Large intestine (tissue), 3 donors: Measurements from ENCODE around the gene PARD3. TPM values are rescaled to one million over a fixed set of nuclear protein-coding genes. Genes with fewer than 3 reads are reported as not detected.

Experiments used
- DNase-seq, 2 donors: peaks; one replicate each; pipeline versions ENCODE4 v3.0.0 to v3.0.0-alpha.2; 2013
- H3K27ac ChIP-seq: one replicate; pipeline ENCODE4 v1.5.1; 2013; ENCODE audit warnings: low read length
- H3K27me3 ChIP-seq: 2 replicates; pipeline ENCODE4 v1.6.1; 2013; ENCODE audit warnings: low read length; ENCODE audit not compliant: control insufficient read depth, insufficient read depth
- H3K36me3 ChIP-seq: 2 replicates; pipeline ENCODE4 v1.6.1; 2013; ENCODE audit warnings: low read length; ENCODE audit not compliant: control insufficient read depth, insufficient read depth
- H3K4me1 ChIP-seq: one replicate; pipeline ENCODE4 v1.6.1; 2013; ENCODE audit warnings: low read length; ENCODE audit not compliant: control insufficient read depth, insufficient read depth
- H3K4me3 ChIP-seq: one replicate; pipeline ENCODE4 v1.5.1; 2013; ENCODE audit warnings: low read length
- H3K9me3 ChIP-seq: one replicate; pipeline ENCODE4 v1.6.1; 2013; ENCODE audit warnings: mild to moderate bottlenecking, low read depth, low read length, moderate library complexity; ENCODE audit not compliant: control insufficient read depth
- WGBS: methylation state at CpG from one replicate; pipeline ENCODE4 v1.1.5; 2013; ENCODE audit warnings: low lambda C conversion rate; ENCODE audit not compliant: insufficient coverage; 5-methylcytosine and 5-hydroxymethylcytosine counted together
- polyA plus RNA-seq: library from polyadenylated mRNA; unstranded; fragments of 120-200 nt; gene quantifications from one replicate; pipeline ENCODE4 v1.2.1, GENCODE V29; 2013

Gene PARD3
- polyA plus RNA-seq, 1 donor: 25.5 TPM

GRCh38 chr10:34179280-34179679 lies 635.8 kb downstream of the PARD3 start:
- no peak for DNase-seq
- no peaks in the 10 kb centered on the region for H3K9me3 ChIP-seq
- no peaks in the 10 kb centered on the region for H3K27me3 ChIP-seq
- no peaks in the 10 kb centered on the region for H3K4me1 ChIP-seq
- H3K4me3 ChIP-seq: no peak overlapping the region
- no peaks in the 10 kb centered on the region for H3K36me3 ChIP-seq
- 73% methylated on average over 2 of the region's 3 CpGs for WGBS
- H3K27ac ChIP-seq: no peak overlapping the region

- Histone ChIP-seq H3K27me3 (no peaks in the 10 kb centered on the region), H3K27ac (no peak overlapping the region), H3K4me3 (no peak overlapping the region), H3K9me3 (no peaks in the 10 kb centered on the region), H3K36me3 (no peaks in the 10 kb centered on the region), H3K4me1 (no peaks in the 10 kb centered on the region)
- WGBS: no CpG with 5 or more reads among the region's 3 CpGs
- DNase-seq: no peak
Observed at GRCh38 chr10:34178756-34179155, 636.3 kb downstream of the PARD3 start.

GRCh38 chr10:34178196-34178595 lies 636.9 kb downstream of the PARD3 start:
- no peak overlapping the region for H3K4me3 ChIP-seq
- H3K9me3 ChIP-seq: no peaks in the 10 kb centered on the region
- no peak for DNase-seq
- 100% methylated on average over 1 of the region's 4 CpGs for WGBS
- H3K27me3 ChIP-seq: no peaks in the 10 kb centered on the region
- H3K4me1 ChIP-seq: no peaks in the 10 kb centered on the region
- no peaks in the 10 kb centered on the region for H3K36me3 ChIP-seq
- H3K27ac ChIP-seq: no peak overlapping the region

GRCh38 chr10:34177445-34177844 lies 637.7 kb downstream of the PARD3 start:
- H3K4me1 ChIP-seq: no peaks in the 10 kb centered on the region
- DNase-seq: no peak
- WGBS: 100% methylated on average over 1 of the region's 11 CpGs
- H3K9me3 ChIP-seq: no peaks in the 10 kb centered on the region
- H3K27ac ChIP-seq: no peak overlapping the region
- no peaks in the 10 kb centered on the region for H3K27me3 ChIP-seq
- no peak overlapping the region for H3K4me3 ChIP-seq
- H3K36me3 ChIP-seq: no peaks in the 10 kb centered on the region

DNA sequence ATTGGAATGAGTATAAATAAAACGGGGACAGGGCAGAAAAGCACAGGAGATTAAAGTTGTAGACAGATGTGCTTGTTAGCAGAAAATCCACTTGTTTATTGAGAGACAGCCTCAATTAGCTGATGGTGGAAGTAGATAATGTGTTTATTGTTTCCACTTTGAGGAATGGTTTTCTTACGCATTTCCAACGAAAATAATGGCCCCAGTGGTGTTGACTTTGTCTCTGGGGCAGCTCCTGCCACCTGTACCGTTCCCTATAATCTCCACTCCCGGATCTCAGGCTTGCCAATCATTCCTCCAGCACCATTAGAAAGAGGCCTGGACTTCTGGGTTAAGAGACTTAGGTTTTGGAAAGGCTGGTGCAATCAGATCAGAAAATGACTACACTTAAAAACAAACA lies 638.7 kb downstream of the PARD3 start:
- no peaks in the 10 kb centered on the region for H3K9me3 ChIP-seq
- H3K4me1 ChIP-seq: no peaks in the 10 kb centered on the region
- no peaks in the 10 kb centered on the region for H3K27me3 ChIP-seq
- H3K4me3 ChIP-seq: no peak overlapping the region
- no peak for DNase-seq
- WGBS: 40% methylated on average over 1 of the region's 5 CpGs
- H3K36me3 ChIP-seq: no peaks in the 10 kb centered on the region
- no peak overlapping the region for H3K27ac ChIP-seq

GRCh38 chr10:34175121-34175520 lies 640.0 kb downstream of the PARD3 start:
- H3K9me3 ChIP-seq: no peaks in the 10 kb centered on the region
- no peaks in the 10 kb centered on the region for H3K27me3 ChIP-seq
- WGBS: 100% methylated on average over 1 of the region's 2 CpGs
- no peak overlapping the region for H3K27ac ChIP-seq
- no peaks in the 10 kb centered on the region for H3K4me1 ChIP-seq
- DNase-seq: no peak
- no peaks in the 10 kb centered on the region for H3K36me3 ChIP-seq
- H3K4me3 ChIP-seq: no peak overlapping the region

DNA sequence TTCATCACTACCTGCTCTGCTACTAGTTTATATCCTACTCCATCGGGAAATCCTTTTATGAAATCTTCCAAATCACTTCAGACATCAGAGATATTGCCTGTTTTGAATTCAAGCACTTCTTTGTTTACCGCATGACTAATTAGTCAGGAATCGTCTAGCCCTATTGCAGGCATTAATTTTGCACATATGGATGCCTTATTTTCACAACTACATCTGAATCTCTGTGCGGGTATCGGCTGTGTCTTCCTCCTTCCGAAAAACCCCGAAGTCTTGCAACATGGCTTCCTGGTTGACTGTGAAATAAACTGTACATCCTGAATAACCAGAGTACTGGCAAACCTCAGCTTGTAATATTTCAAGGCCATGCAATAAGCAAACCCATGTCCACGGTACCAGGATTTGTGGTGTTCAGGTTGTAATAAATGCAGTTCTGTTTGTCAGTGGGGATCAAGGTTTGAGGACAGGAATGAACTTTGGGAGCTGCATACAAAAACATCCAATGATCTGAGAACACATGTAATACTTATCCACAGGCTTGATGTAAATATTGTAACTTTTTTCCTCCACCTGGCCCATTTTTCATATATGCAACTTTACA lies 642.1 kb downstream of the PARD3 start:
- Histone ChIP-seq H3K4me1 (no peaks in the 10 kb centered on the region), H3K4me3 (no peak overlapping the region), H3K36me3 (no peaks in the 10 kb centered on the region), H3K9me3 (no peaks in the 10 kb centered on the region), H3K27ac (no peak overlapping the region), H3K27me3 (no peaks in the 10 kb centered on the region)
- WGBS: 100% methylated on average over 1 of the region's 8 CpGs
- no peak for DNase-seq

DNA sequence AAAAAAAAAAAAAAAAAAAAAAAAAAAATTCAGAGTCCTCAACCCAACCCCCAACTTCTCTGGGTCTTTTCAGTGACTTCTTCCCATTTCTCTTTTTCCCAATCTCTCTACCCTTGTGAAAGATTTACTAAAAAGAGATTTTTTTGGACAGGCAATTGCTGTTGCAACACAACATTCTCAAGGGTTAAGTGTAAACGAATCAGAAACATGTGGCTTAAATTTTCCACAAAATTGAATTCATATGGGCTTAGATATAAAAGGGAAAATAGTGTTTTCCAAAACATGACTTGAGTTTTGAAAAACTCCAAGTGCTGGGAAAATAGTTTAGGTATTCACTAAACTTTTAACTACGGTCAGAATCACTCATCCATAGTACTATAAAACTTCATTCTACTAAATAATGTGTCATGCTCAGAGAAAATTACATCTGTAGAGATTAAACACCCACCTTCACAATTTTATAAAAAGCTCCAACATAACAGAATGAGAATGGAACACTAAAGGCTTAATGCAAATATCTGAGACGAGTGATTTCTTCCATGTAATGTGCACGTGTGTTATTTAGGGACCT lies 643.1 kb downstream of the PARD3 start:
- WGBS: 59% methylated on average over 2 of the region's 4 CpGs

DNA sequence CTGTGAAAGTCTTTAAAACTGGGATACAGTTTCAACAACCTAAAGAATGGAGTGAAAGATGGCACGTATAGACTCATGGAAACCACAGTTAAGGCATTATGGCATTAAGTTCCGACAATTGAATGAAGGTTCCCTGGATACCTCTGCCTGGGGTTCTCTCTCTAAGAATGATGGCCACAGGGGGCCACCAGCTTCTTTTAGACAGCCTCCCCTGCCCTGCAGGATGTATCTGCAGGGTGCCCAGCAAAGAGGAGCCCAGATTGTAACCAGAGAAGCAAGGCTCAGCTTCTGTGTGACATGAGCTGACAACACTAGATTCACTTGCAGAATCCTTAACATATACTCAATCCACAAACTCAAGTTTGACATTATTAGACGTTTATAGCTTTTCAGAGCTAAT lies 645.4 kb downstream of the PARD3 start:
- Histone ChIP-seq H3K27ac (no peak overlapping the region), H3K36me3 (no peaks in the 10 kb centered on the region), H3K4me3 (no peak overlapping the region), H3K27me3 (no peaks in the 10 kb centered on the region), H3K4me1 (no peaks in the 10 kb centered on the region), H3K9me3 (no peaks in the 10 kb centered on the region)
- no peak for DNase-seq
- no CpG with 5 or more reads among the region's 3 CpGs for WGBS

More for the DNA sequence above, 643.1 kb downstream of the PARD3 start:
- no peaks in the 10 kb centered on the region for H3K9me3 ChIP-seq
- H3K4me1 ChIP-seq: no peaks in the 10 kb centered on the region
- no peak for DNase-seq
- no peaks in the 10 kb centered on the region for H3K27me3 ChIP-seq
- no peaks in the 10 kb centered on the region for H3K36me3 ChIP-seq
- H3K4me3 ChIP-seq: no peak overlapping the region
- no peak overlapping the region for H3K27ac ChIP-seq

GRCh38 chr10:34169131-34169530 lies 646.0 kb downstream of the PARD3 start:
- DNase-seq: no peak
- no peaks in the 10 kb centered on the region for H3K4me1 ChIP-seq
- H3K9me3 ChIP-seq: no peaks in the 10 kb centered on the region
- no peak overlapping the region for H3K27ac ChIP-seq
- H3K4me3 ChIP-seq: no peak overlapping the region
- no peaks in the 10 kb centered on the region for H3K27me3 ChIP-seq
- no peaks in the 10 kb centered on the region for H3K36me3 ChIP-seq
- WGBS: 100% methylated on average over 1 of the region's 3 CpGs

- Histone ChIP-seq H3K4me3 (no peak overlapping the region), H3K27ac (no peak overlapping the region), H3K27me3 (no peaks in the 10 kb centered on the region), H3K9me3 (no peaks in the 10 kb centered on the region), H3K4me1 (no peaks in the 10 kb centered on the region), H3K36me3 (no peaks in the 10 kb centered on the region)
- no CpG with 5 or more reads among the region's 4 CpGs for WGBS
- DNase-seq: no peak
Observed at GRCh38 chr10:34168439-34168838, 646.7 kb downstream of the PARD3 start.
